Hematopoietic multipotent progenitor cell treated with erythropoietin and hydrocortisone succinate and interleukin-3 and kit ligand, for 4 days (in vitro differentiated cells): ENCODE data around the gene RGMA.
A peak's percentile ranks its signal among the peaks of the same experiment; 100 is the strongest.

ENCODE experiments used
- DNase-seq: peaks from one replicate; pipeline ENCODE4 v3.0.0-alpha.2; 2015

Gene RGMA

GRCh38 chr15:93091465-93091864 is 2.5 kb upstream of the RGMA start:
- no peak for DNase-seq

DNA sequence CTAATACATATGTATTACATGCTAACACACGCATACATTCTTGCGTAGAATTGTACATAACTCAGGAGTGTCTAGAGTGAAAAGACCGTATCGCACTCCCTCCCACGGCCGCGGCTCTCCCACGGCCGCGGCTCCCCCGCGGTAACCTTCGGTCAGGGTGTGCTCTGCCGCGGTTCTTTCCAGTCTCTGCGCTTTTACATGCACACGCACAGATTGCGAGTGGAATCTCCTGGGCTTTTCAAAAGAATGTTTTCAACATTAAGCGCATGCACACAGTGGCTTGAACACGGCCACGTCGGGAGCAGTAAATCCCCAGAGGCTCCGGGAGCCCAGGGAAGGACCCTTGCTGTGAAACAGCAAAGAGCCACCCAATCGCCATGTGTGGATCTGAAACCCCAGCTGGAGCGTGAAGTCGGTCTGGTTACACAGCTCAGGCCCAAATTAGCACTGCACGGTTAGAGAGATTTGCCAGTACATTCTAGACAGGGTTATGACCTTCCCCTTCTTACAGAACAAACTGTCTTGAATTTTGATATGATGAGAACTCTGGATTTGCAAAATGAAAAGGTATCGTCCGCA is 805 bp upstream of the RGMA start:
- no peak for DNase-seq

- DNase-seq = peak; percentile 52
These were observed 621 bp downstream of the RGMA start for GRCh38 chr15:93088200-93088980.

DNA sequence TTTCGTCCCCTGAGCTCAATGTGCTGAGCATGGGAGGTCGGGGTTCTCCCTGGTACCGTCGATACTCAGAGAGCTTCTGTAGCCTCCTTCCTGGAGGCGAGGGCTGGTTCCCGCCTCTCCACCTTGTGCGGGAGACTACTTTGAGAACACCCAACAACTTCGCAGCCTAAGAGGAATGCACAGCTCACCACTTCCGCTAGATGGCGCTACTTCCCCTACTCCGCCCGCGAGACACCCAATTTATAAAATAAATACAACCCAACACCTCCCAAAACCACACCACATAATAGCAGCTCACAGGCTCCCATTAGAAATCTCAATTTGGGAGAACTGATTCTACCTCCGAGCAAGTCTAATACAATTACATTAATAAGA is 1.2 kb downstream of the RGMA start:
- peak; percentile 85 for DNase-seq

GRCh38 chr15:93086791-93087190 is 2.2 kb downstream of the RGMA start:
- DNase-seq = no peak

GRCh38 chr15:93085692-93086091 is 3.3 kb downstream of the RGMA start:
- no peak for DNase-seq

GRCh38 chr15:93082861-93083260 is 6.2 kb downstream of the RGMA start:
- no peak for DNase-seq

DNA sequence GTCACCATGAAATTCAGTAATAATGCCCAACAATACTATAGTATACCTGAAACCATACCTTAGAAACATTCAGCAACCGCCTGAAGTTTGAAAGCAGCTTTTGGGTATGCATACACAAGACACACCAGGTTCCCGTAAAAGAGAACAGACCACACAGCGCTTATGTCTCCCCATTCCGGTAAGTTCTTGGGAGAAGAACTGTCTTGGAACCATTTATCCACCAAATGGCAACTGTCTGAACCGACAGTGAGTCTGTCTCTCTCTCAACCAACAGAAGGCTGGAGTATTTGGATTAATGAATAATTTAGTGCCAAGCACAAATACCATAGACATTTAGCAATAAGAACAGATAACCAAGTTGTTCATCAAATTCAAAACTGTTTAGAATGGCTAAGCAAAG is 7.6 kb downstream of the RGMA start:
- no peak for DNase-seq

- no peak for DNase-seq
These were observed 8.6 kb downstream of the RGMA start for GRCh38 chr15:93080451-93080850.

GRCh38 chr15:93076875-93077274 is 12.1 kb downstream of the RGMA start:
- DNase-seq = no peak

DNA sequence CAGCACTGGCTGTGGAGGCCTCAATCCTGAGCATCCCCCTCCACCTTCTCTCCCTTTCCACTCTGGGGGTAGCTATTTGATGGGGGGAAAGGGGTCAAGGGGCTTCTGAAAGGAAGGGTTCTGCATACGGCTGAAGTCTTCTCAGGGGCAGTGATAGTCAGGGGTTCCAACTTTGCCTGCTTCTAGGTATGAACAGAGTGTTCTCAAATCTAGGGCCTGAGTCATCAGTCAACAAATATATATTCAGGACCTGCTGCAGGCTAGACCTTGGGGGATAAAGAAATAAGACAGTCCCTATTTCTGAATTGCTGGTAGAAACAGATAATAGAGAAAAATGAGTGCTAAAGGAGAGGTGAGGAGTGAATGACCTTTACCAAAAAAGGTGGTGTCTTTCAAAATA is 12.8 kb downstream of the RGMA start:
- no peak for DNase-seq

GRCh38 chr15:93074599-93074998 is 14.4 kb downstream of the RGMA start:
- DNase-seq = no peak

GRCh38 chr15:93073465-93073952 is 15.5 kb downstream of the RGMA start:
- DNase-seq = no peak

- DNase-seq = peak; percentile 60
These were observed 16.3 kb downstream of the RGMA start for GRCh38 chr15:93072411-93073394.

GRCh38 chr15:93072011-93072410 is 17.0 kb downstream of the RGMA start:
- no peak for DNase-seq

DNA sequence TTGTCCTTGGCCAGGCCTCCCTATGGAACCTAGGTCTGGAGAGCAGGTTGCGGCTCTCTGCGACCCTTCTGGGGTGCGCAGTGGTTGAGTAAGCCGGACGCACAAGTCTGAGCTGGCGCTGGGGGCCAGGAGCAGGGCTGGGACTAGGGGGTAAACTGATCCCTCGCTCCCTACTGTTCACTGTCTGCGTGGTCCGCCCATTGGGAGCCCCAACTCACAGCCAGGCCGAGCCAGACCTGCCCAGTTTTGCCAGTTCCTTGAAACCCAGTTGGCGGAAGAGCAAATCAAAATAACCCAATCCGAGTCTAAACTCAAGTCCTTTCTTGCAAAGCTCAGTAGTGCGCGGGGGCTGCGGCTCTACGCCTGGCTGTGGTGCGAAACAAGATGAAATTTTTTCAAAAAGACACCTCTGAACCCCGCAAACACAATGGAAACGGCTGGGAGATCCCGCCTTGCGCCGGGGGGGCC is 17.5 kb downstream of the RGMA start:
- no peak for DNase-seq

- DNase-seq = no peak
These were observed 18.3 kb downstream of the RGMA start for GRCh38 chr15:93070551-93071296.

GRCh38 chr15:93070132-93070531 is 18.9 kb downstream of the RGMA start:
- DNase-seq = no peak

- no peak for DNase-seq
These were observed 20.3 kb downstream of the RGMA start for GRCh38 chr15:93068581-93069199.

DNA sequence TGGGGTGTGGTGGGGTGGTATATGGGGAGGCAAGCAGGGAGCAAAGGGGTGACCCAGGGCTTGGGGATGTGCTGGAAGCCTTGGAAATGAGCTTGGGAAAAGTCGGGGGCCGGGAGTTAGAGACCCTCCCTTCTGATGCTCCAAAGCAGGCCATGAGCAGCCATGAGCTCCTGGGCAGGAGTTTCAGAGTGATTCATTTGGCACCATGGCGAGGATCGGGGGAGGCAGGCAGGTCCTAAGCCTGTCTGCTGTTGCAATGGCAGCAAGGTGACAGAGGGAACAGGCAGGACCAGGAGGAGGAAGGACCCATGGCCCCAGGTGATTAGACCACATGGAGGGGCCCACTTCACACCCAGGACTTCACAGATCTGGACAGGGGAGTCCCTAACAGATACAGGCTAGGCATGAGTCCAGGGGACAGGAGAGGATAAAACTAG is 21.3 kb downstream of the RGMA start:
- DNase-seq = no peak

DNA sequence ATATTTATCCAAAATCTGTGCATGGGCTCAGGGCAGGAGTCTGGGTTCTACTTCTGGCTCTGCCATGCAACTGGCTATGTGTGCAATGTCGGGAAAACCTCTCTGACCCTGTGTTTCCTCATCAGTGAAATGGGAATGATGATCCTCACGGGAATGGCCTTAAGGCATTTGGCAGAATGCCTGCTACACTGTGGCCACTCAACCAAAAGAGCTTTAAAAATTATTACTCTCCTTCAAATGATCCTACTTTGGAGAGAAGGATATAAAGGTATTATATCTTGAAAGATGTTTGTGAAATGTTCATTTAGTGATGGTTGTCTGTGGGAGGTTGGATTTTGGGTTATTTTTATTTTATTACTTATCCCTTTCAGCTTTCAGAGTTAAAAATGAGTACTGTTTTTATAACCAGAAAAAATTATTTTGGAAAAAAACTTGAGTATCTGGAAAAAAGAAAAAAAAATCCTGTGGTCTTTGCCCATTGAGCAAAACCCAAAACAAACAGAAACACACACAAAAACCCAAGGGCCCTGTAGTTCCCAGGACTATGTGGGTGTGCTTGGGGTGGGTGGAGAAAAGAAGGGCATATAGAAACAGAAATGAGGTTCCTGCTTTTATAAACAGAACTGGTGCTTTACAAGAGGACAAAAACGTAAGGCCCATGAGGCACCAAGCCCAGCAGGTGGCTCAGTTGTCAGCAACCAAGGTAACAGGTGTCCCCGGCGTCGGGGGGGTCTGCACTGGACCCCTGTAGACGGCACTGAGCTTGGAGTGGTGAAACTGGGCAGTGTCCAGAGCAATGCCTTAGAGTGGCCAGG is 22.0 kb downstream of the RGMA start:
- DNase-seq = no peak
